Activated CD4-positive, alpha-beta T cell treated with anti-CD3 and anti-CD28 coated beads, Interleukin-2, Interleukin-6, amounts not matched to agents 100 ng/mL and 50 ng/mL, durations not matched to agents 16 hours and 8 hours (primary cell): ENCODE data around the gene IGF2BP2.

Experiments
- DNase-seq: peaks from one replicate; pipeline ENCODE4 v3.0.0-alpha.2; 2020

The IGF2BP2 gene

DNA sequence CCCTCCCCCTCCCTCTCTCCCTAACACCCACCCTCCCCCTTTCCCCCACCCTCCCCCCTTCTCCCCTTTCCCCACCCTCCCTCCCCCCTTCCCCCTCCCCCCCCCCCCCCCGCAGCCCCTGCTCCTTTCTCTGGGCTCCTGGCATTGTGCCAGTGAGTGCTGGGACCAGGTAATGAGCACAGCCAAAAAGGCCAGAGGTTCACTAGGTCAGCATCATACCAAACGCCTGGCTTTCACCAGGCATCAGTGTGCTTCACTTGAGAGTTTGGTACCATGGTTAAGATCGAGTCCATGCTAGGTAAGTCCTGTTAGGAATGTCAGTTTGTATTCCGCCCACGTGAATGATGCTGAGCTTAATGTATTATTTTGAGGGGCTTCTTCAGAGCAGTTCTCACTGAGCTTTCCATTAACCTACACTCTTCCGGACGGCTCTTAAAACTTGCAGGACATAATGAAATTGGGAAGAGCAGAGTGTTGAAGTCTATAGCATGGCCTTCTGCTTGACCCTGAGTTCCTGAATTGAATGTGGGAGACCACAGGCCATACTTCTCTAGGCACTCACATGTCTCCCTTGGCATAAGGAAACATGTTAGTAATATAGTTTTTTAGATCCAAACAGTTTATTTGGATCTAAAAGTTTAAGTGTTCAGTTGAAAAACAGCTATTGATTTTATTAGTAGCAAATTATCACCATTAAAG is 193.2 kb downstream of the IGF2BP2 start:
- no peak for DNase-seq

DNA sequence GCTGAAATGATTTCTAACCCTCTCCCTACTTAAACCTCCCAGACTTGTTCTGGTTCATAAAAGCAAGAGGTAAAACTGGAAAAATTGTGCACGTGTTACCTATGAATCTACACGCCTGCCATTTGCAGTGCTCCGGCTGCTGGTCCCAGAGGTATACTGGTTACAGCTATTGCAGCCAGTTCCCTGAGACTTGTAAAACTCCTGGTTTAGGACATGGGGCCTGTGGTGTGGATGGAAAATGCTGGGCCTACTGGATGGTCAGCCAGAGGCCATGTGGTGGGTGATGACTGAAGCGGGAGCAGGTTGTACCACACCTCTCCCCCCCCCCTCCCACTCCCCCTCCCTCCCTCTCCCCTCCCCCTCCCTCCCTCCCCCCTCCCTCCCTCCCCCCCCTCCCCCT is 193.7 kb downstream of the IGF2BP2 start:
- DNase-seq, result no peak

DNA sequence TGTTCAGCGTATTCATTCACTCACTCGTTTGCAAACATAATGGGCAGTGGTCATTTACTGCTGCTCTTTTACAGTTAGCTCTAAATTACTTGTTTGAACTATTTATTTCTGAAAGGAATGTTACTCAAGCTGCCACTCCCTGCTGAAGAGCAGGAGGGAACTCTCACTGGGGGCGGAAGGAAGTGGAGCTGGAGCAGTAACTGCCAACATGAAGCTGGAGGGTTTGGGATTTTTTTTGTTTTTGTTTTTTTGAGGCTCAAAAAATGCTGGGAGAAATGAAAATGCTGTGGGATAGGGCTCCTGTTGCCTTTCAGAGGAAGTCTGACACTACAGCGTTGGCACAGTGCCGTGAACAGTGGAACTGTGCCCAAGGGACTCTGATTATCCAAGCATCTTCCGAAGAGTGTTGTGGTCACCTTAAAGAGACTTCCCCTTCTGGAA is 194.6 kb downstream of the IGF2BP2 start:
- DNase-seq, result no peak

DNA sequence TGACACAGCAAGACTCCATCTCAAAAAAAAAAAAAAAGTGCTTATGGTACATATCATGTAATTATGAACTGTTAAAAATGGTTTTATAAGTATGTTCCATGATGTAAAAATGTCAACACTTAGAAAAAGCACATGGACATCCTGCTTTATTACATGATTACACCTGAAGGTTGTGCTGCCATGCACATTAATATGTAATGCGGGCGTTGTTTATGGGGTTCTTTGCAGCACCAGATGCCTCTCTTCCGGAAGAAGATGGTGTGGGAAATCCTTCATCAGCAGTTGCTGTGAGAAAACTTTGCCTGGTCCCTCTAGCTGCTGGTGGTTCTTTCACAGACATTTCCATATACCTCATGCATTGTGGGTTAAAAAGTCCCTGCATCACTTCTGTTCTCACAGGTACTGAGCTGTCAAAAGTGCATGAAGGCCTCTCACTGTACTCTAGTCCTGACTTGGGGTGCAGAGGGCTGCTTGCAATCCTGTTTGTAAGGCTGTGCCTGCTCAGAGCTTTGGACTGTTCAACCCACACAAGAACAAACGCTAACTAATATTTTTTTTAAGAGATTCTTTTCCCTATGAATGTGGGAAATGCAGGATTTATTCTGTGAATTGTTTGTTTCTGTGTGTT is 195.2 kb downstream of the IGF2BP2 start:
- no peak for DNase-seq

DNA sequence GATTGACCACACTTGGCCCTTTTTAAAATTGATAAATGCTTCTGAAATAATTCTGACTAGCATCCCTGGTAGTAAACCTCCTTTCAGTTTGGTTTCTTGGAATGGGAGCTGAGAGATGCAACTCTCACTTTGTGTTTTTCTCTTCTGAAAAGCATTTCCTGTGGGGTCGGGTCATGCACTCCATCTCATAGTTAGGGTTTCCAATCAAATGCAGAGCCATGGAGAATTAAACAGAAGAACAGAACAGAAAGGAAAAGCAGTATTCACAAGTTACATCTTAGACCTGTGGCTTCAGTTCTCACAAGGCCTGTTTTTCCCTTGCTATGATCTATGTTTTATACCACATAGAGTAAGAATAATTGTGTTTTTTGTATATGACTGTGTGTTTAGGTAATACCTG is 199.1 kb downstream of the IGF2BP2 start:
- DNase-seq, result peak; percentile 7

DNA sequence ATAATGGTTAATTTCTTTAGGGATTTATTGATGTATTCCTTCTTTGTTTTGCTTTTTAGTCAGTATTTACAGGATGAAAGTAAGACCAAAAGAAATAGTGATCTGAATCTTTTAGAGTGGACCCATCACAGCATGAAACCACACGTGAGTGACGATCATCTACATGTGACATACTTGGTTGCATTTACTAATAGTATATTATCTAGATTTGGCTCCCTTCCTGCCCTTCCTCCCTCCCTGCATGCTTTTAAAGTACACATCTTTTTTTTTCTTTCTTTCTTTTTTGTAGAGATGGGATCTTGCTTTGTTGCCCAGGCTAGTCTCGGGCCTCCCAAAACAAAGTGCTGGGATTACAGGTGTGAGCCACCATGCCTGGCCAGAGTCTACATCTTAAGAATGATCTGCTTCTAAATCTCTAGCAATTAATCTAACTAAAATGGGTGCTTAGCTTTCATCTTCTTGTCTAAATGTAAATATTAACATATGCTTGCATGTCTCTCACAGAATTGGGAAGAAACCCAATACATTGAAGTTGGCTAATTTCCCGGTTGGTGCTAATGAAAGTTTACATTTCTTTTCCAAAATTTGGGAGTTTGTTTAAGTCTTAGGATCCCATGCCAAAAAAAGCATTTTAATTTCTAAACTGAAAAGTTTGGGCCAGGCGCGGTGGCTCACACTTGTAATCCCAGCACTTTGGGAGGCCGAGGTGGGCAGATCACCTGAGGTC is 200.7 kb downstream of the IGF2BP2 start:
- no peak for DNase-seq

DNA sequence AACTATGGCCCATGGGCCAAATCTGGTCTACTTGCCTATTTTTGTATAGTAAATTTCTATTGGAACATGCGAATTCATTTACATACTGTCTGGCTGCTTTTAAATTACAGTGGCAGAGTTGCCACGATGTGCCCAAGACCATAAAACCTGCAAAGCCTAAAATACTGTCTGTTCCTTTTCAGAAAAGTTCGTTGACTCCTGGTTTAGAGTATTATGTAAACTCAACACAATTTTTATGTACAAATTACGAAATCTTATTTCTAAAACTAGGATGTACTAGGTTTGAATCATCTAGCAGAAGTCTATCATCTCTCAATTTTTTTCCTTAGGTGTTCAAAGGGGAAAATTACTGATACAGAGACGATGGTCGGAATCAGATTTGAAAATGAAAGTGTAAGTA is 211.8 kb downstream of the IGF2BP2 start:
- no peak for DNase-seq

DNA sequence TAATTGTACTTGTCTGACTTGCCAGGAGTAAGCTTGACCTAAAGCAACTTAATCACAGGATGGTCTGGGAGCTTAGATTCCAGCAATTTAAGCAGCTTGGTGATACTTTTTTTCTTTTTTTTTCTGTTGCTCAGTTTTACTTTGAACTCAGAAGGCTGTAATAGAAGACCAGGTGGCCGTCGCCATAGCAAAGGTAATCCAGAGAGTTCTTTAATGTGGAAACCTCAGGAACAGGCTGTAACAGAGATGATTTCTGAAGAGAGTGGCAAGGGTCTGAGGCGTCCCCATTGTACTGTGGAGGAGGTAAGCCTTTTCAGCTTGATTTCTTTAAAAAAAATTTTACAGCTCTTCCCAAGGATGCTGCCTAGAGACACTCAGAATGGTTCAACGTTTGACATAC is 218.6 kb downstream of the IGF2BP2 start:
- DNase-seq, result no peak

DNA sequence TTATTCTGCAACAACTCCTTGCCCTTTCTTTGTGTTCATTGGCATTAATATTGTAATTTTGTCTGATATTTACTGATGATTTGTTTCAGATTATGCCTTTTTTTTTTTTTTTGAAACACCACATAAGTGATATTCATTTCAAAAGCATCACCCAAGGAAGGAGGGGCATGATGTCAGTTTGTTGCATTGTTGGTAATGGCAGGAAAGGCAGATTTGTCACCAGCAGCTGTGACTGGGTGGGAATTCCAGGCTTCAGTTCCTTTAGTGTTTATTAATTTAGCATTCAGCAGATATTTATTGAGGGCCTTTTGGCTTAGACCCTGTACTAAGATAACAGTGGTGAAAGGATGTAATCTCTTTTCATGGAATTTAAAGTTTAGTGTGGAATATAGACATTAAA is 219.3 kb downstream of the IGF2BP2 start:
- no peak for DNase-seq

DNA sequence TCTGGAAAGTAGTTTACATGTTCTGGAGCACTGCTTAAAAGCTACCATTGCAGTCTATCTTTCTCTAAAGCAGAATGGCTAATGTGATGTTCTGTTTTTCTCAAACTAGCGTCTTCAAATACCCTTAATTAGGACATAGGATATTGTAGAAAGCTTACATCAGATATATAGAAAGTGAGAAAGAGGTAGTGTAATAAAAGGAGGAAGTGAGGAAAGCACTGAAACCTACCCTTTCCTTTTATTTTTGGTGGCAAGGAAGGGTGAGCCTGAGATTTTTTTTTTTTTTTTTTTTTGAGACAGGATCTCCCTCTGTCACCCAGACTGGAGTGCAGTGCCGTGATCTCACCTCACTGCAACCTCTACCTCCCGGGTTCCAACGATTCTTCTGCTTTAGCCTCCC is 229.3 kb downstream of the IGF2BP2 start:
- DNase-seq, result no peak

DNA sequence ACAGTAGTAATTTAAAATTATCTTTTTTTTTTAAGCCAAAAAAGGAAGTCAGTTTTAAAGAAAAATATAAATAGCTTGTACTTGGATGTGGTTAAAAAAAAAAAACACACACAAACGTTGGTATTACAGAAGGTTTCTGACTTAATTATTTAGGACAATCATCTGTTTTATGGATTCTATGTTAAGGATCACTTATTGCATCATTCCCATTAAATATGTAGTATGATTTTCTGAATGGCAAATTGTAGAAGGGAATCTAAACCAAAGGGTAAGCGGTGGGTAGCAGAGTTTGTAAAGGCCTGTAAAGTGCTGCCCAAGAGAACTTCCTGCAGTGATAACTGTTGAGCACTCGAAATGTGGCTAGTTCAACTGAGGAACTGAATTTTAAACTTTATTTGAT is 230.8 kb downstream of the IGF2BP2 start:
- no peak for DNase-seq
